ENCODE data around the gene C1QTNF9B.

DNA sequence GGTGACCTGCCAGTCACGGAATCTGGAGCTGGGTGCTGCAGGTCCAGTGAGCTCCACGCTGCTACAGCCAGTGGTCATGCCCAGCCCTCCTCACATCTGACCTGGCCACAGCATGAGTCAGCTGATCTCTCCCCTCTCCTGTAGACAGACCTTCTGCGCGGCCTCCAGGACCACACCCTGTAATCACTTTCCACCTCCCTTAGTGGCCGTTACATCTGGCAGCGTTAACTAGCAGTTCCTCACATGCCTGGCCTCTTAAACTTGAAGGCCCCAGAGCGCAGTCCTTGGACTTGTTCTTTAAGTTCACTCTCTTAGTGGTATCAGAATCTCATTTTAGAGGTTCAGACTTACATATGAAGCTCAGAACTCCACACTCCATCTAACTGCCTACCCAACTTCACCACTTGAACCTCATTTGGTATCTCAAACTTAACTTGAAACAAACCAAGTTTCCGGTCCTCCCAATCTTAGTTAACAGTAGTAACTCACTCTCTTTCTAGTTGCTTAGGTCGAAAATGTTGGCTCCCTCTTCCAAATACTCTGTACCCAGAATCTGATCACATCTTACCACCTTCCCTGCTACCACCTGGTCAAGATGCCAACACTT, 30.8 kb downstream of the C1QTNF9B start:
- TF ChIP-seq, protein P1, sequence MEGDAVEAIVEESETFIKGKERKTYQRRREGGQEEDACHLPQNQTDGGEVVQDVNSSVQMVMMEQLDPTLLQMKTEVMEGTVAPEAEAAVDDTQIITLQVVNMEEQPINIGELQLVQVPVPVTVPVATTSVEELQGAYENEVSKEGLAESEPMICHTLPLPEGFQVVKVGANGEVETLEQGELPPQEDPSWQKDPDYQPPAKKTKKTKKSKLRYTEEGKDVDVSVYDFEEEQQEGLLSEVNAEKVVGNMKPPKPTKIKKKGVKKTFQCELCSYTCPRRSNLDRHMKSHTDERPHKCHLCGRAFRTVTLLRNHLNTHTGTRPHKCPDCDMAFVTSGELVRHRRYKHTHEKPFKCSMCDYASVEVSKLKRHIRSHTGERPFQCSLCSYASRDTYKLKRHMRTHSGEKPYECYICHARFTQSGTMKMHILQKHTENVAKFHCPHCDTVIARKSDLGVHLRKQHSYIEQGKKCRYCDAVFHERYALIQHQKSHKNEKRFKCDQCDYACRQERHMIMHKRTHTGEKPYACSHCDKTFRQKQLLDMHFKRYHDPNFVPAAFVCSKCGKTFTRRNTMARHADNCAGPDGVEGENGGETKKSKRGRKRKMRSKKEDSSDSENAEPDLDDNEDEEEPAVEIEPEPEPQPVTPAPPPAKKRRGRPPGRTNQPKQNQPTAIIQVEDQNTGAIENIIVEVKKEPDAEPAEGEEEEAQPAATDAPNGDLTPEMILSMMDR (IDR thresholded peaks at IDR 0.05; ENCODE audit: low read depth, low read length, poor library complexity, severe bottlenecking): no peak
- no peak for TF ChIP-seq EZH2phosphoT487 (IDR thresholded peaks at IDR 0.05; ENCODE audit: borderline replicate concordance, low read length)

Measured in DOHH2 (cell line).